GM12878 (cell line): ENCODE measurements around the gene CSNK2A1.

ENCODE experiments used
- BMI1 ChIP-seq: fragments of 450-650 bp; IDR thresholded peaks from 2 replicates; pipeline ENCODE4 v1.6.1; 2016; ENCODE audit warnings: mild to moderate bottlenecking, moderate library complexity, borderline replicate concordance
- CREB1 ChIP-seq: IDR thresholded peaks from 2 replicates; pipeline ENCODE4 v1.6.1; 2012; ENCODE audit warnings: low read depth, mild to moderate bottlenecking, inconsistent platforms
- EZH2 ChIP-seq: IDR thresholded peaks from 2 replicates; pipeline ENCODE4 v1.6.1; 2012; ENCODE audit warnings: low read depth, mild to moderate bottlenecking, control low read depth, inconsistent platforms, low read length, borderline replicate concordance; ENCODE audit not compliant: control insufficient read depth
- IKZF1 ChIP-seq: fragments of 450-650 bp; conservative IDR thresholded peaks from 2 replicates; pipeline ENCODE4 v1.6.1; 2017; ENCODE audit warnings: antibody characterized with exemption, mild to moderate bottlenecking
- IRF4 ChIP-seq: IDR thresholded peaks from 2 replicates; pipeline ENCODE4 v1.6.1; 2011; ENCODE audit warnings: low read depth, low read length
- RAD21 ChIP-seq: IDR thresholded peaks from 2 replicates; pipeline ENCODE4 v1.6.1; 2011; ENCODE audit warnings: mild to moderate bottlenecking, low read depth, low read length, moderate library complexity; ENCODE audit not compliant: insufficient read depth
- SIN3A ChIP-seq: IDR thresholded peaks from 2 replicates; pipeline ENCODE4 v1.6.1; 2012; ENCODE audit warnings: low read depth, low read length, improper control_type of control experiment
- SUPT20H ChIP-seq: IDR thresholded peaks from 2 replicates; pipeline ENCODE4 v1.6.1; 2011; ENCODE audit warnings: low read depth, mild to moderate bottlenecking, low read length, moderate library complexity, borderline replicate concordance; ENCODE audit not compliant: control insufficient read depth
- ZNF274 ChIP-seq: IDR thresholded peaks from one replicate; pipeline ENCODE4 v1.8.0; 2011; ENCODE audit not compliant: insufficient read length, insufficient read depth
- TF ChIP-seq, protein P1 (sequence below), 3 experiments: IDR thresholded peaks in 2 of 3; conservative IDR thresholded peaks in 1 of 3; 2 replicates each; pipeline ENCODE4 v1.5.1; 2011; ENCODE audit warnings: low read depth in 3 of 3, low read length in 3 of 3, mild to moderate bottlenecking in 3 of 3, control low read depth in 2 of 3, moderate library complexity in 2 of 3, inconsistent platforms in 1 of 3, mixed read lengths in 1 of 3; ENCODE audit not compliant: control insufficient read depth in 2 of 3, insufficient read depth in 1 of 3; ENCODE audit errors: extremely low read depth in 1 of 3
- TF ChIP-seq, protein P2 (sequence below): fragments of 450-650 bp; IDR thresholded peaks from 2 replicates; pipeline ENCODE4 v1.6.1; 2017; ENCODE audit warnings: antibody characterized with exemption, mild to moderate bottlenecking, moderate library complexity

DNA sequence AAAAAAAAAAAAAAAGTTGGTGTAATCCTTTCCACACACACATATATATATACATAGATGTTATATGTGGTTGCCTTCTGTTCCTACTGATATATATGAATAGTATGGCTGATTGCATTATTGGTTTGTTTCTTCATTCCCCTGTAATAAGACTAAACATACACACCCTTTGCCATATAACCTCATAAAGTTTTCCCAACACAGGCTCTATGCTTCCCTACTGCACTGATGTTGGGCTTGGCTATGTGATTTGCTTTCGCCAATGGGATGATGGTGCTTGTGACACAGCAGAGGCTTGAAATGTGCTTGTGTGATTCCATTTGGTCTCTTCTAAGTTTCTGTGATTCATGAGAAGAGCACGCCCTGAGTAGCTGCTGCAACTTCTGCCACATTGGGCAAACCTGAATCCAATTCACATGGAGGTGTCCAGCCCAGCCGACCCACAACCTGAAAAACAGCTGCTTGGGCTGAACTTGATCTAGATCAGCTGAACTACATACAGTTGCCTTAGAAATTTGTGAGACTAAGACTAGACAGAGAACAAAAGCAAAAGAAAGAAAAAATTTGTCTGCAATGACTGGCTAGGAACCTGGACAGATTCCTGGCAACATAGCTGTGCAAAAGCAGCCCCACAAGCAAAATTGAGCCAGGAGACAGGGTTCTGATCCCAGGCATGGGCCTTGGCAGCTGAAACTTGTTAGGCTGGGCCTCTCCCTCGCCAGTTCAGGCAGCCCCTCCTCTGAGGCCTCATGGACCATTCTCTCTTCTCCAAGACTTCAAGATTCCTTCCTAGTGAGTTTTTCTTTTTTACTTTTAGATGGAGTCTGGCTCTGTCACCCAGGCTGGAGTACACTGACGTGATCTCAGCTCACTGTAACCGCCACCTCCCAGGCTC is 67.9 kb downstream of the CSNK2A1 start:
- TF ChIP-seq SIN3A (no peak), IRF4 (no peak), CREB1 (no peak), ZNF274 (no peak), EZH2 (no peak), RAD21 (no peak), BMI1 (no peak), SUPT20H (no peak), IKZF1 (no peak)
- TF ChIP-seq, protein P1, sequence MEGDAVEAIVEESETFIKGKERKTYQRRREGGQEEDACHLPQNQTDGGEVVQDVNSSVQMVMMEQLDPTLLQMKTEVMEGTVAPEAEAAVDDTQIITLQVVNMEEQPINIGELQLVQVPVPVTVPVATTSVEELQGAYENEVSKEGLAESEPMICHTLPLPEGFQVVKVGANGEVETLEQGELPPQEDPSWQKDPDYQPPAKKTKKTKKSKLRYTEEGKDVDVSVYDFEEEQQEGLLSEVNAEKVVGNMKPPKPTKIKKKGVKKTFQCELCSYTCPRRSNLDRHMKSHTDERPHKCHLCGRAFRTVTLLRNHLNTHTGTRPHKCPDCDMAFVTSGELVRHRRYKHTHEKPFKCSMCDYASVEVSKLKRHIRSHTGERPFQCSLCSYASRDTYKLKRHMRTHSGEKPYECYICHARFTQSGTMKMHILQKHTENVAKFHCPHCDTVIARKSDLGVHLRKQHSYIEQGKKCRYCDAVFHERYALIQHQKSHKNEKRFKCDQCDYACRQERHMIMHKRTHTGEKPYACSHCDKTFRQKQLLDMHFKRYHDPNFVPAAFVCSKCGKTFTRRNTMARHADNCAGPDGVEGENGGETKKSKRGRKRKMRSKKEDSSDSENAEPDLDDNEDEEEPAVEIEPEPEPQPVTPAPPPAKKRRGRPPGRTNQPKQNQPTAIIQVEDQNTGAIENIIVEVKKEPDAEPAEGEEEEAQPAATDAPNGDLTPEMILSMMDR (IDR thresholded peaks at IDR 0.05 in 2 of 3, conservative IDR thresholded peaks at IDR 0.05 in 1 of 3; ENCODE audit: control insufficient read depth in 2 of 3, extremely low read depth in 1 of 3, insufficient read depth in 1 of 3, low read depth in 3 of 3, low read length in 3 of 3): no peak
- TF ChIP-seq, protein P2, sequence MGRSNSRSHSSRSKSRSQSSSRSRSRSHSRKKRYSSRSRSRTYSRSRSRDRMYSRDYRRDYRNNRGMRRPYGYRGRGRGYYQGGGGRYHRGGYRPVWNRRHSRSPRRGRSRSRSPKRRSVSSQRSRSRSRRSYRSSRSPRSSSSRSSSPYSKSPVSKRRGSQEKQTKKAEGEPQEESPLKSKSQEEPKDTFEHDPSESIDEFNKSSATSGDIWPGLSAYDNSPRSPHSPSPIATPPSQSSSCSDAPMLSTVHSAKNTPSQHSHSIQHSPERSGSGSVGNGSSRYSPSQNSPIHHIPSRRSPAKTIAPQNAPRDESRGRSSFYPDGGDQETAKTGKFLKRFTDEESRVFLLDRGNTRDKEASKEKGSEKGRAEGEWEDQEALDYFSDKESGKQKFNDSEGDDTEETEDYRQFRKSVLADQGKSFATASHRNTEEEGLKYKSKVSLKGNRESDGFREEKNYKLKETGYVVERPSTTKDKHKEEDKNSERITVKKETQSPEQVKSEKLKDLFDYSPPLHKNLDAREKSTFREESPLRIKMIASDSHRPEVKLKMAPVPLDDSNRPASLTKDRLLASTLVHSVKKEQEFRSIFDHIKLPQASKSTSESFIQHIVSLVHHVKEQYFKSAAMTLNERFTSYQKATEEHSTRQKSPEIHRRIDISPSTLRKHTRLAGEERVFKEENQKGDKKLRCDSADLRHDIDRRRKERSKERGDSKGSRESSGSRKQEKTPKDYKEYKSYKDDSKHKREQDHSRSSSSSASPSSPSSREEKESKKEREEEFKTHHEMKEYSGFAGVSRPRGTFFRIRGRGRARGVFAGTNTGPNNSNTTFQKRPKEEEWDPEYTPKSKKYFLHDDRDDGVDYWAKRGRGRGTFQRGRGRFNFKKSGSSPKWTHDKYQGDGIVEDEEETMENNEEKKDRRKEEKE: no peak
